ENCODE measurements around the gene POLG2.

DNA sequence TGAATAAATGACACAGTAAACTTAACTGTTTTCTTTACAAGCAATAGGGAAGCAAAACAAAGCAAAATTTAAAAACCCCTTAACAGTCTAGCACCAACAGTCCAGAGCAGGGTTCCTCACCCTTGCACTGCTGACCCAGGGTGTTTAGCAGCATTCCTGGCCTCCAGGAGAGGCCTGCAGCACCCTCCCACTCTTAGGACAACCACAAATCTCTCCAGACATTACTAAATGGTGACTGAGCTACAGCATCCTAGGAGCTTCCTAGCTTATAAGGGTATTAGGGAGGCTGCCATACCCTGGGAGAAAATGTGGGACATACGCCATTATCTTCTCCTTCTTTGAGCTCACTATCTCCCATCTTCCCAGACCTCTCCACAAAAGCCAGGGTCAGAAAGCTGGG lies 15.9 kb downstream of the POLG2 start:
- TF ChIP-seq, protein P1, sequence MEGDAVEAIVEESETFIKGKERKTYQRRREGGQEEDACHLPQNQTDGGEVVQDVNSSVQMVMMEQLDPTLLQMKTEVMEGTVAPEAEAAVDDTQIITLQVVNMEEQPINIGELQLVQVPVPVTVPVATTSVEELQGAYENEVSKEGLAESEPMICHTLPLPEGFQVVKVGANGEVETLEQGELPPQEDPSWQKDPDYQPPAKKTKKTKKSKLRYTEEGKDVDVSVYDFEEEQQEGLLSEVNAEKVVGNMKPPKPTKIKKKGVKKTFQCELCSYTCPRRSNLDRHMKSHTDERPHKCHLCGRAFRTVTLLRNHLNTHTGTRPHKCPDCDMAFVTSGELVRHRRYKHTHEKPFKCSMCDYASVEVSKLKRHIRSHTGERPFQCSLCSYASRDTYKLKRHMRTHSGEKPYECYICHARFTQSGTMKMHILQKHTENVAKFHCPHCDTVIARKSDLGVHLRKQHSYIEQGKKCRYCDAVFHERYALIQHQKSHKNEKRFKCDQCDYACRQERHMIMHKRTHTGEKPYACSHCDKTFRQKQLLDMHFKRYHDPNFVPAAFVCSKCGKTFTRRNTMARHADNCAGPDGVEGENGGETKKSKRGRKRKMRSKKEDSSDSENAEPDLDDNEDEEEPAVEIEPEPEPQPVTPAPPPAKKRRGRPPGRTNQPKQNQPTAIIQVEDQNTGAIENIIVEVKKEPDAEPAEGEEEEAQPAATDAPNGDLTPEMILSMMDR (IDR thresholded peaks at IDR 0.05), result no peak
- TF ChIP-seq EP300 (IDR thresholded peaks at IDR 0.05; ENCODE audit: low read depth) (no peak), POLR2AphosphoS5 (IDR thresholded peaks at IDR 0.05) (no peak), POLR2A (IDR thresholded peaks at IDR 0.05) (no peak)
